ENCODE data around the gene HIBADH.
"Not testable (repeated sequence)": the region's sequence is repeated elsewhere in the genome, so short reads cannot be mapped to it uniquely, and the experiment has no call there.

The HIBADH gene

DNA sequence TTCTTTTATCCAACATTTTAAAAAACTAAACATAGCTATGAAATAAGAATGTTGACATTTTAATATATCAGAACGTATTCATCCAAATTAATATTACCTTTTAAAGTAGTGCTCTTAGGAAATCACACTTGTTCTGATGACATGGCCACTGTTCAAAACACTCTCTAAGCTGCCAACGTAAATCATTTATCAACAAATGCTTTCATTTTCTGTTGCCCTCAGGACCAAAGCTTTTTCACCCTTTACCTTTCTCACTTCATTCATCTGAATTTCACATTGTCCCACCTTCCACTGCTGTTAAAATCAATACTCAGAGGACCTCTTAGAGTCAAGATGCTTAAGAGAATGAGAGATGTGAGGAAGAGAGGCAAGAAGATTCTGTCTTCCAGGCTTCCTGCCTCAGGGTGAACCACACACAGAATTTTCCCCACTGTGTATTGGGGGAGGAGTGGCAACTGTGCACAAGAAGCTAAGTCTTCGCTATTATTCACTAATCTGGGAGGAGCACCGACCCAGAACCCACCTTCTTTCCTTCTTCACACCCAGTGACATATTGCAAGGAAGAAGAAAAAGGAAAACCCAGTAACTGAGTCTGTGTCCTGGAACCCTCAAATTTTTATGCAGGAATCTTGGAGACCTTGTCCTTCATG, 21.0 kb downstream of the HIBADH start:
- Histone ChIP-seq H3K36me3 (ENCODE audit: control insufficient read depth in 2 of 2, insufficient read depth in 2 of 2, low read length in 2 of 2) (no peaks in the 10 kb centered on the region), H3K9me3 (ENCODE audit: control insufficient read depth in 2 of 2, low read length in 2 of 2) (no peaks in the 10 kb centered on the region), H3K4me1 (ENCODE audit: control insufficient read depth in 2 of 2, insufficient read depth in 2 of 2, low read length in 2 of 2) (no peaks in the 10 kb centered on the region), H3K4me3 (ENCODE audit: low read length in 2 of 2) (no peak overlapping the region), H3K27me3 (ENCODE audit: control insufficient read depth in 2 of 2, insufficient read depth in 2 of 2, low read length in 2 of 2) (no peaks in the 10 kb centered on the region), H3K9ac (ENCODE audit: low read depth in 1 of 2, low read length in 2 of 2) (no peak overlapping the region), H3K27ac (ENCODE audit: low read depth in 2 of 2, low read length in 2 of 2) (no peak overlapping the region)

DNA sequence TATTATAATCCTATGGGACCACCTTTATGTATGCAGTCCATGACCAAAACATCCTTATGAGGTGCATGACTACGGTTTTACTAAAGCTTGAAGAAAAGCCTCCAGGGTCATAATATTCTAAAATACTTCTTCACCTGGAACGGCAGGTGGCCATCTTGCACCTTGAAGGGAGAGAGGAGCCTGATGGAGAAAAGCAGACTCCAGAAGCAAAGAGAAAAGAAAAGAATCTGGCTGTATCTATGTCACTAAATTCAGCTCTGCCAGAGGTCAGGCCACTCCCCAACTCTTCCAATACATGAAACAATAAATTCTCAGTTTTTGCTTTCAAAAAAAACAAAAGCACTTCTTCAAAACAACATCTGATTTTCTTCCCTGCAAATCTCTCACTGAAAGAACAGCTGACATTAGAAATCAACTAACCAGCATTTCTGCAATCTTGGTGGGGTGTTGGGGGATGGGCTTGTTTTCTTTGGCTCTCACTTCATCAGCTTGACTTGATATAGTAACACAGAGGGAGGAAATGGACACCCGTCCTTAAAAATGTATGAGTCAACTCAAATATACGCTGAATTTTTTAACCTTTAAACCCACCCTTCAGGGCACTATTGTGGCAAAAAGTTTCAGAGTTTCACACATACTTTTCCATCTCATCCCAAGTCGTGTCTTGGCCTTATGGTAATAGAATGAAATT, 21.7 kb downstream of the HIBADH start:
- no peaks in the 10 kb centered on the region for H3K4me1 ChIP-seq (ENCODE audit: control insufficient read depth in 2 of 2, insufficient read depth in 2 of 2, low read length in 2 of 2)

GRCh38 chr7:27639851-27640250, 22.8 kb downstream of the HIBADH start:
- Histone ChIP-seq H3K27ac (ENCODE audit: low read depth in 2 of 2, low read length in 2 of 2) (no peak overlapping the region), H3K4me3 (ENCODE audit: low read length in 2 of 2) (no peak overlapping the region), H3K4me1 (ENCODE audit: control insufficient read depth in 2 of 2, insufficient read depth in 2 of 2, low read length in 2 of 2) (no peaks in the 10 kb centered on the region)

More for the DNA sequence above, 21.7 kb downstream of the HIBADH start:
- H3K27ac ChIP-seq (ENCODE audit: low read depth in 2 of 2, low read length in 2 of 2), result no peak overlapping the region
- H3K27me3 ChIP-seq (ENCODE audit: control insufficient read depth in 2 of 2, insufficient read depth in 2 of 2, low read length in 2 of 2), result no peaks in the 10 kb centered on the region
- no peak overlapping the region for H3K4me3 ChIP-seq (ENCODE audit: low read length in 2 of 2)
- no peaks in the 10 kb centered on the region for H3K36me3 ChIP-seq (ENCODE audit: control insufficient read depth in 2 of 2, insufficient read depth in 2 of 2, low read length in 2 of 2)
- no peaks in the 10 kb centered on the region for H3K9me3 ChIP-seq (ENCODE audit: control insufficient read depth in 2 of 2, low read length in 2 of 2)
- H3K9ac ChIP-seq (ENCODE audit: low read depth in 1 of 2, low read length in 2 of 2), result no peak overlapping the region

GRCh38 chr7:27639048-27639447, 23.6 kb downstream of the HIBADH start:
- not testable (repeated sequence) for H3K4me3 ChIP-seq (ENCODE audit: low read length in 2 of 2); H3K9me3 ChIP-seq (ENCODE audit: control insufficient read depth in 2 of 2, low read length in 2 of 2); H3K36me3 ChIP-seq (ENCODE audit: control insufficient read depth in 2 of 2, insufficient read depth in 2 of 2, low read length in 2 of 2); H3K27me3 ChIP-seq (ENCODE audit: control insufficient read depth in 2 of 2, insufficient read depth in 2 of 2, low read length in 2 of 2); H3K4me1 ChIP-seq (ENCODE audit: control insufficient read depth in 2 of 2, insufficient read depth in 2 of 2, low read length in 2 of 2); H3K9ac ChIP-seq (ENCODE audit: low read depth in 1 of 2, low read length in 2 of 2); H3K27ac ChIP-seq (ENCODE audit: low read depth in 2 of 2, low read length in 2 of 2)

More at GRCh38 chr7:27639851-27640250, 22.8 kb downstream of the HIBADH start:
- Histone ChIP-seq H3K27me3 (ENCODE audit: control insufficient read depth in 2 of 2, insufficient read depth in 2 of 2, low read length in 2 of 2) (no peaks in the 10 kb centered on the region), H3K9ac (ENCODE audit: low read depth in 1 of 2, low read length in 2 of 2) (no peak overlapping the region), H3K9me3 (ENCODE audit: control insufficient read depth in 2 of 2, low read length in 2 of 2) (no peaks in the 10 kb centered on the region), H3K36me3 (ENCODE audit: control insufficient read depth in 2 of 2, insufficient read depth in 2 of 2, low read length in 2 of 2) (no peaks in the 10 kb centered on the region)

GRCh38 chr7:27636326-27637006, 26.2 kb downstream of the HIBADH start:
- no peak overlapping the region for H3K27ac ChIP-seq (ENCODE audit: low read depth in 2 of 2, low read length in 2 of 2)
- H3K9ac ChIP-seq (ENCODE audit: low read depth in 1 of 2, low read length in 2 of 2), result no peak overlapping the region
- no peaks in the 10 kb centered on the region for H3K4me1 ChIP-seq (ENCODE audit: control insufficient read depth in 2 of 2, insufficient read depth in 2 of 2, low read length in 2 of 2)
- H3K36me3 ChIP-seq (ENCODE audit: control insufficient read depth in 2 of 2, insufficient read depth in 2 of 2, low read length in 2 of 2), result no peaks in the 10 kb centered on the region
- H3K4me3 ChIP-seq (ENCODE audit: low read length in 2 of 2), result no peak overlapping the region
- H3K9me3 ChIP-seq (ENCODE audit: control insufficient read depth in 2 of 2, low read length in 2 of 2), result no peaks in the 10 kb centered on the region
- H3K27me3 ChIP-seq (ENCODE audit: control insufficient read depth in 2 of 2, insufficient read depth in 2 of 2, low read length in 2 of 2), result no peaks in the 10 kb centered on the region

GRCh38 chr7:27635728-27636127, 27.0 kb downstream of the HIBADH start:
- H3K9ac ChIP-seq (ENCODE audit: low read depth in 1 of 2, low read length in 2 of 2), result no peak overlapping the region
- H3K36me3 ChIP-seq (ENCODE audit: control insufficient read depth in 2 of 2, insufficient read depth in 2 of 2, low read length in 2 of 2), result no peaks in the 10 kb centered on the region
- H3K4me3 ChIP-seq (ENCODE audit: low read length in 2 of 2), result no peak overlapping the region
- H3K27me3 ChIP-seq (ENCODE audit: control insufficient read depth in 2 of 2, insufficient read depth in 2 of 2, low read length in 2 of 2), result no peaks in the 10 kb centered on the region
- no peaks in the 10 kb centered on the region for H3K9me3 ChIP-seq (ENCODE audit: control insufficient read depth in 2 of 2, low read length in 2 of 2)
- no peak overlapping the region for H3K27ac ChIP-seq (ENCODE audit: low read depth in 2 of 2, low read length in 2 of 2)
- H3K4me1 ChIP-seq (ENCODE audit: control insufficient read depth in 2 of 2, insufficient read depth in 2 of 2, low read length in 2 of 2), result no peaks in the 10 kb centered on the region

DNA sequence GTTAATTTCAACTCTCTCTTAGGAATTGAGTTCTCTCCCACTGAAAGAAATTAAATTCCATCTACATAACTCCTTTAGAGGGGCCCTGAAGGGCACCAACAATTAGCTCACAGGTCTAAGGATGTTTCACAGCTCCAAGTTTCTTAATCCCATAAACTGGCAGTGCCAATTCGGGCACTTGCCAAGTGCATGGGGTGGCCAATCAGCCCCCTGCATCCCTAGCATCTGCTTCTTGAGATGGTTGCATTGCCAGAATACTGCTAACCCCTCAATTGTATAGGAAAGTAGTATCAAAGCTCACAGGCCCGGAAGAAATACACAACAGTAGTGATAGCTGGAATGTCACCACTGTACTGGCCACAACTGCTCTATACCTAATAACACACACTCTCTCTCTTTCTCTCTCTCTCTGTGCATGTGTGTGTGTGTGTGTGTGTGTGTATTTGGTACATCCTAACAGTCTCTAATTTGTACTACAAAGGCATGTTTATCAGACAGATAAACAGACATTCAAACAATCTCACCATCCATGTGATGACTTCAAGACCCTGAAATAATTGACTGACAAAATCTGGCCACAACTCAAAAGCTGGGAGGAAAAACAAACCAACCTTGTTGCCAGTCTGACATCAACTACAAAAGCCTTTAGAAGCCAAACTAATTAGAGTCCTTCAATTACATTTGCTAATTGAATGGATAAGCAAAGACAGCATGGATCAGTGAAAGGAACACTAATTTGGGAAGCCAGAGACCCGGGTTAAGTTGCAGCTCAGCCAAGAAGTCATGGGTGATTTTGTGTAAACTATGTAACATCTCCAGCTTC, 27.8 kb downstream of the HIBADH start:
- no peak overlapping the region for H3K9ac ChIP-seq (ENCODE audit: low read depth in 1 of 2, low read length in 2 of 2)
- no peak overlapping the region for H3K27ac ChIP-seq (ENCODE audit: low read depth in 2 of 2, low read length in 2 of 2)
- H3K4me3 ChIP-seq (ENCODE audit: low read length in 2 of 2), result no peak overlapping the region
- H3K4me1 ChIP-seq (ENCODE audit: control insufficient read depth in 2 of 2, insufficient read depth in 2 of 2, low read length in 2 of 2), result no peaks in the 10 kb centered on the region
- no peaks in the 10 kb centered on the region for H3K36me3 ChIP-seq (ENCODE audit: control insufficient read depth in 2 of 2, insufficient read depth in 2 of 2, low read length in 2 of 2)
- no peaks in the 10 kb centered on the region for H3K27me3 ChIP-seq (ENCODE audit: control insufficient read depth in 2 of 2, insufficient read depth in 2 of 2, low read length in 2 of 2)
- H3K9me3 ChIP-seq (ENCODE audit: control insufficient read depth in 2 of 2, low read length in 2 of 2), result no peaks in the 10 kb centered on the region

GRCh38 chr7:27633062-27633461, 29.6 kb downstream of the HIBADH start:
- no peaks in the 10 kb centered on the region for H3K27me3 ChIP-seq (ENCODE audit: control insufficient read depth in 2 of 2, insufficient read depth in 2 of 2, low read length in 2 of 2)
- no peak overlapping the region for H3K9ac ChIP-seq (ENCODE audit: low read depth in 1 of 2, low read length in 2 of 2)
- H3K36me3 ChIP-seq (ENCODE audit: control insufficient read depth in 2 of 2, insufficient read depth in 2 of 2, low read length in 2 of 2), result peaks cover 0 to 4% of the 10 kb centered on the region in 2 donors
- no peak overlapping the region for H3K4me3 ChIP-seq (ENCODE audit: low read length in 2 of 2)
- H3K4me1 ChIP-seq (ENCODE audit: control insufficient read depth in 2 of 2, insufficient read depth in 2 of 2, low read length in 2 of 2), result no peaks in the 10 kb centered on the region
- no peak overlapping the region for H3K27ac ChIP-seq (ENCODE audit: low read depth in 2 of 2, low read length in 2 of 2)
- no peaks in the 10 kb centered on the region for H3K9me3 ChIP-seq (ENCODE audit: control insufficient read depth in 2 of 2, low read length in 2 of 2)

- no peaks in the 10 kb centered on the region for H3K27me3 ChIP-seq (ENCODE audit: control insufficient read depth in 2 of 2, insufficient read depth in 2 of 2, low read length in 2 of 2)
- H3K4me3 ChIP-seq (ENCODE audit: low read length in 2 of 2), result no peak overlapping the region
- peaks cover 0 to 4% of the 10 kb centered on the region in 2 donors for H3K36me3 ChIP-seq (ENCODE audit: control insufficient read depth in 2 of 2, insufficient read depth in 2 of 2, low read length in 2 of 2)
- no peaks in the 10 kb centered on the region for H3K9me3 ChIP-seq (ENCODE audit: control insufficient read depth in 2 of 2, low read length in 2 of 2)
- H3K27ac ChIP-seq (ENCODE audit: low read depth in 2 of 2, low read length in 2 of 2), result no peak overlapping the region
- no peaks in the 10 kb centered on the region for H3K4me1 ChIP-seq (ENCODE audit: control insufficient read depth in 2 of 2, insufficient read depth in 2 of 2, low read length in 2 of 2)
- no peak overlapping the region for H3K9ac ChIP-seq (ENCODE audit: low read depth in 1 of 2, low read length in 2 of 2)
Observed at GRCh38 chr7:27631391-27631790, 31.3 kb downstream of the HIBADH start.

- Histone ChIP-seq H3K27me3 (ENCODE audit: control insufficient read depth in 2 of 2, insufficient read depth in 2 of 2, low read length in 2 of 2) (no peaks in the 10 kb centered on the region), H3K4me1 (ENCODE audit: control insufficient read depth in 2 of 2, insufficient read depth in 2 of 2, low read length in 2 of 2) (no peaks in the 10 kb centered on the region), H3K27ac (ENCODE audit: low read depth in 2 of 2, low read length in 2 of 2) (no peak overlapping the region), H3K4me3 (ENCODE audit: low read length in 2 of 2) (no peak overlapping the region), H3K9ac (ENCODE audit: low read depth in 1 of 2, low read length in 2 of 2) (no peak overlapping the region), H3K36me3 (ENCODE audit: control insufficient read depth in 2 of 2, insufficient read depth in 2 of 2, low read length in 2 of 2) (peaks cover 2 to 4% of the 10 kb centered on the region in 2 donors), H3K9me3 (ENCODE audit: control insufficient read depth in 2 of 2, low read length in 2 of 2) (no peaks in the 10 kb centered on the region)
Observed at GRCh38 chr7:27627146-27627545, 35.5 kb downstream of the HIBADH start.

Measured in mucosa of rectum (tissue), 2 donors.